Sigmoid colon (tissue), 7 donors: ENCODE measurements around the gene ATXN7L3. TPM values are rescaled to one million over a fixed set of nuclear protein-coding genes. Genes with fewer than 3 reads are reported as not detected.

ENCODE experiments used
- DNase-seq: peaks from one replicate; pipeline ENCODE4 v3.0.0-alpha.2; 2019
- H3K27ac ChIP-seq, 4 donors: fragments of 200-600 bp; sonication (generic); one replicate each; pipeline ENCODE4 v1.5.1; 2016 to 2019; ENCODE audit warnings: mild to moderate bottlenecking in 1 of 4
- H3K27me3 ChIP-seq, 3 donors: fragments of 200-600 bp; sonication (generic); one replicate each; pipeline ENCODE4 v1.5.1; 2019; ENCODE audit warnings: mild to moderate bottlenecking in 1 of 3
- H3K36me3 ChIP-seq, 4 donors: fragments of 200-600 bp; sonication (generic); one replicate each; pipeline ENCODE4 v1.5.1; 2016 to 2019
- H3K4me1 ChIP-seq, 4 donors: fragments of 200-600 bp; sonication (generic); one replicate each; pipeline ENCODE4 v1.5.1; 2017 to 2019
- H3K4me3 ChIP-seq, 4 donors: fragments of 200-600 bp; sonication (generic); one replicate each; pipeline ENCODE4 v1.5.1; 2017 to 2019; ENCODE audit warnings: mild to moderate bottlenecking in 2 of 4, moderate library complexity in 1 of 4
- H3K9me3 ChIP-seq, 4 donors: fragments of 200-600 bp in 3 of 4; sonication (generic) in 3 of 4; one replicate each; pipeline versions ENCODE4 v1.5.1 to v1.6.1; 2013 to 2019
- EP300 ChIP-seq, 4 donors: sonication (generic); formaldehyde crosslinking; IDR thresholded peaks; one replicate each; pipeline ENCODE4 v1.6.1; 2017; ENCODE audit warnings: antibody characterized with exemption in 4 of 4
- POLR2A ChIP-seq, 2 donors: fragments of 450-650 bp; IDR thresholded peaks; one replicate each; pipeline ENCODE4 v1.6.1; 2016; ENCODE audit warnings: antibody characterized with exemption in 2 of 2, mild to moderate bottlenecking in 2 of 2, moderate library complexity in 2 of 2
- POLR2AphosphoS5 ChIP-seq, 4 donors: sonication (generic); formaldehyde crosslinking; IDR thresholded peaks; one replicate each; pipeline ENCODE4 v1.6.1; 2017; ENCODE audit warnings: antibody characterized with exemption in 4 of 4
- WGBS, 2 donors: extraction: QIAGEN DNeasy Blood & Tissue Kit; methylation state at CpG; one replicate each; pipeline ENCODE4 v1.1.7; 2013; 5-methylcytosine and 5-hydroxymethylcytosine counted together
- intact Hi-C: fragments of 100-400 bp; cut with DNase I; formaldehyde crosslinking; loops from one replicate; pipeline ENCODE4 v1.15.1; 2023
- polyA plus RNA-seq, 3 donors: library from polyadenylated mRNA; stranded (reverse); fragments of 200-250 nt; gene quantifications; one replicate each; pipeline ENCODE4 v1.2.3, GENCODE V29; 2013
- total RNA-seq, 4 donors: library from RNA; depleted of rRNA; stranded (reverse); fragments of >200 nt; gene quantifications; one replicate each; pipeline ENCODE4 v1.1.0, GENCODE V29; 2016
- TF ChIP-seq, protein P1 (sequence below), 4 experiments: fragments of 450-650 bp in 3 of 4; fragments of 200-600 bp in 1 of 4; IDR thresholded peaks; one replicate each; pipeline ENCODE4 v1.5.1; 2016 to 2019; ENCODE audit warnings: antibody characterized with exemption in 4 of 4, mild to moderate bottlenecking in 3 of 4, moderate library complexity in 2 of 4
- donor health status: healthy with polysubstance abuse.
- donor health status: Bipolar disorder and iron deficiency.
- donor health status: healthy.

Gene ATXN7L3
- total and polyA plus RNA-seq, 7 donors, result 26.4 to 59.8 (median 36.6) TPM

GRCh38 chr17:44229090-44229489 is 29.4 kb upstream of the ATXN7L3 start:
- TF ChIP-seq EP300 (IDR thresholded peaks at IDR 0.05), result no peak
- TF ChIP-seq POLR2A (IDR thresholded peaks at IDR 0.05), result no peak
- TF ChIP-seq, protein P1, sequence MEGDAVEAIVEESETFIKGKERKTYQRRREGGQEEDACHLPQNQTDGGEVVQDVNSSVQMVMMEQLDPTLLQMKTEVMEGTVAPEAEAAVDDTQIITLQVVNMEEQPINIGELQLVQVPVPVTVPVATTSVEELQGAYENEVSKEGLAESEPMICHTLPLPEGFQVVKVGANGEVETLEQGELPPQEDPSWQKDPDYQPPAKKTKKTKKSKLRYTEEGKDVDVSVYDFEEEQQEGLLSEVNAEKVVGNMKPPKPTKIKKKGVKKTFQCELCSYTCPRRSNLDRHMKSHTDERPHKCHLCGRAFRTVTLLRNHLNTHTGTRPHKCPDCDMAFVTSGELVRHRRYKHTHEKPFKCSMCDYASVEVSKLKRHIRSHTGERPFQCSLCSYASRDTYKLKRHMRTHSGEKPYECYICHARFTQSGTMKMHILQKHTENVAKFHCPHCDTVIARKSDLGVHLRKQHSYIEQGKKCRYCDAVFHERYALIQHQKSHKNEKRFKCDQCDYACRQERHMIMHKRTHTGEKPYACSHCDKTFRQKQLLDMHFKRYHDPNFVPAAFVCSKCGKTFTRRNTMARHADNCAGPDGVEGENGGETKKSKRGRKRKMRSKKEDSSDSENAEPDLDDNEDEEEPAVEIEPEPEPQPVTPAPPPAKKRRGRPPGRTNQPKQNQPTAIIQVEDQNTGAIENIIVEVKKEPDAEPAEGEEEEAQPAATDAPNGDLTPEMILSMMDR (IDR thresholded peaks at IDR 0.05), result no peak
- TF ChIP-seq POLR2AphosphoS5 (IDR thresholded peaks at IDR 0.05), result no peak
- Histone ChIP-seq H3K27ac (no peak overlapping the region), H3K4me3 (no peak overlapping the region), H3K4me1 (peaks cover 0 to 4% (median under 1%) of the 10 kb centered on the region in 4 donors), H3K36me3 (no peaks in the 10 kb centered on the region), H3K9me3 (no peaks in the 10 kb centered on the region), H3K27me3 (no peaks in the 10 kb centered on the region)
- WGBS, 2 donors, result 87 to 90% methylated on average over 6 of the region's 6 CpGs
- DNase-seq, result no peak
- intact Hi-C loops, result no loop called here

DNA sequence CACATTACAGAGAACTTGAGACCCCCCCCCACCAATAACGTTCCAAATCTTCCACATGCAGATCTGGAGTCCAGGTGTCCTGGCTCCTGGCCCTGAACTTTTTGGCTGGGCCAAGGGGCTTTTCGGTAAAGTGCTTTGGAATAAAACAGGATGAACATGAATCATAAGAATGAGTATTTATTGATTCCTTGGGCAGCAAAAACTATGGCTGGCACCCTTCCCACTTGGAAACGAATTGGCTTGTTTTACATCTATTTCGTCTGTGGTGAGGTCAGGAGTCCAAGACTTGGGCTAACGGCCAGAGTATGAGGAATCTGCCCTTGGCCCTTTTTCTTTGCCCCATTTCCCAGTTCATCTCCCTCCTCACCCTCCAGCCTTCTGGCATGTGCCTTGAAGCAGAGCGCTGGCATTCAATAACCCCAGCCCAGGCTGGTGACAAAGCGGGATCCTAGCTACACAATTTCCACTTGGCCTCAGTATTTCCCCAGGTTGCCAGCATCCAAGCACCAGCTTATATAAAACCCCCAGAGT is 23.9 kb upstream of the ATXN7L3 start:
- Histone ChIP-seq H3K4me1 (peaks cover 3 to 21% (median 20%) of the 10 kb centered on the region in 4 donors), H3K27me3 (no peaks in the 10 kb centered on the region), H3K27ac (peak overlapping the region; percentile 99 to 100 (median 100)), H3K9me3 (no peaks in the 10 kb centered on the region), H3K36me3 (no peaks in the 10 kb centered on the region), H3K4me3 (no peak overlapping the region)
- intact Hi-C loops, result loop anchor here (2.0 kb wide), 1 partner anchor 85 kb away; the partner anchor contains the start of gene RUNDC3A
- 17 to 57% methylated on average over 7 of the region's 7 CpGs for WGBS, 2 donors
- no peak for TF ChIP-seq POLR2A (IDR thresholded peaks at IDR 0.05)
- no peak for TF ChIP-seq EP300 (IDR thresholded peaks at IDR 0.05)
- TF ChIP-seq, protein P1 (IDR thresholded peaks at IDR 0.05), result no peak
- TF ChIP-seq POLR2AphosphoS5 (IDR thresholded peaks at IDR 0.05), result peak in 1 of 4 donors; percentile 7
- DNase-seq, result no peak

DNA sequence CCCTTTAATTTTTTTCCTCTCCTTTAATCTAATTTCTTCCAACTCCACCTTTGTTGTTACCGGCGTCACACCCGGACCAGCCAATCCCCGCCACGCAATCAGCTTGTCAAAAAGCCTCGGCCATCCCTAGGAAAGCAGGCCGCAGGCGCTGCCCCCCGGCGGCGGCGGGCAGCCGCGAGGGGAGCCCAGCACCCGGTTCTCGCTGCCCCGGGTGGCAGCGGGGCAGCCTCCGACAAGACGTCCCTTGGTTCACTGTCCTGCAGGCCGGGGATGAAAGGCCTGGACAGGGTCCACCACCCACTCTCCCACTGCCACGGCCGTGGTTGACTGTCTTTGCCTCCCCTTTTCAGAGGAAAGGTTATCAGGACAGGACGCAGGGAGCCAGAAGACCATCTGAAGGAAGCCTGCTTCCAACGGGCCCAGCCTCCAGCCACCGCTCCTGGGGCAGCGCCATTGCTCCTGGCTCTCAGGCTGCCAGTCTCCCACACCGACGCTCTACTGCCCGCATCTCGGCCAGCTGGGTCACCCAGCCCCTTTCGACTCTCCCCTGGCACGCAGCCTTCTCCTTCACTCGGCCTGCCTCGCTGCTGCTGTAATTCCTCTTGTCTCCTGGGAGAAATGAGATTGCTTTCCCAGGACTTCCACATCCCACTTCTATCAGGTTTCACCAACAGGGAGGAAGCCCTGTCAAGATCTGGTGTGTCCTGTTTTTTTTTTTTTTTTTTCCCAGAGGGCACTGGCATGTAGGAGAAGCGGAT is 22.6 kb upstream of the ATXN7L3 start:
- WGBS, 2 donors, result 2 to 9% methylated on average over 36 of the region's 36 CpGs
- H3K4me1 ChIP-seq, result peaks cover 3 to 32% (median 30%) of the 10 kb centered on the region in 4 donors
- no peaks in the 10 kb centered on the region for H3K27me3 ChIP-seq
- TF ChIP-seq POLR2A (IDR thresholded peaks at IDR 0.05), result peak; percentile 44 to 74
- TF ChIP-seq POLR2AphosphoS5 (IDR thresholded peaks at IDR 0.05), result peak in 3 of 4 donors; percentile 61 to 75 (median 68)
- TF ChIP-seq, protein P1 (IDR thresholded peaks at IDR 0.05), result no peak
- no peak for TF ChIP-seq EP300 (IDR thresholded peaks at IDR 0.05)
- intact Hi-C loops, result loop anchor here (2.0 kb wide), 1 partner anchor 87 kb away; the partner anchor contains the start of gene RUNDC3A
- H3K4me3 ChIP-seq, result peak overlapping the region; percentile 93 to 98 (median 96)
- H3K27ac ChIP-seq, result peak overlapping the region; percentile 99 to 100 (median 100)
- DNase-seq, result peak; percentile 95
- H3K9me3 ChIP-seq, result no peaks in the 10 kb centered on the region
- H3K36me3 ChIP-seq, result peaks cover 0 to 7% (median under 1%) of the 10 kb centered on the region in 4 donors

- WGBS, 2 donors, result 1% methylated on average over 17 of the region's 17 CpGs
- intact Hi-C loops, result loop anchor here (1.0 to 2.0 kb wide), 2 partner anchors 87 to 103 kb away; partner anchors contain the start of genes RUNDC3A and SLC25A39
- Histone ChIP-seq H3K4me1 (peaks cover 3 to 37% (median 35%) of the 10 kb centered on the region in 4 donors), H3K9me3 (no peaks in the 10 kb centered on the region), H3K27me3 (no peaks in the 10 kb centered on the region), H3K4me3 (peak overlapping the region; percentile 93 to 98 (median 96)), H3K27ac (peak overlapping the region; percentile 99 to 100 (median 100)), H3K36me3 (peaks cover 0 to 7% (median 3%) of the 10 kb centered on the region in 4 donors)
- TF ChIP-seq EP300 (IDR thresholded peaks at IDR 0.05), result no peak
- TF ChIP-seq POLR2AphosphoS5 (IDR thresholded peaks at IDR 0.05), result no peak
- TF ChIP-seq POLR2A (IDR thresholded peaks at IDR 0.05), result no peak
- TF ChIP-seq, protein P1 (IDR thresholded peaks at IDR 0.05), result no peak
- DNase-seq, result no peak
These were observed 22.1 kb upstream of the ATXN7L3 start for GRCh38 chr17:44221862-44222111.
